ENCODE data around the gene ZNF655.

- TF ChIP-seq CTCF (IDR thresholded peaks at IDR 0.05) (no peak), EP300 (IDR thresholded peaks at IDR 0.05) (no peak)
Observed at GRCh38 chr7:99623702-99624447, 65.4 kb downstream of the ZNF655 start.

Measured in ovary (tissue), 3 donors.